Hematopoietic multipotent progenitor cell treated with erythropoietin and hydrocortisone succinate and interleukin-3 and kit ligand, for 8 days (in vitro differentiated cells): ENCODE data around the gene TTLL8.

Source experiments
- DNase-seq: peaks from one replicate; pipeline ENCODE4 v3.0.0-alpha.2; 2015

The TTLL8 gene

GRCh38 chr22:49979587-49980264 lies 78.4 kb downstream of the TTLL8 start:
- DNase-seq: peak; percentile 77

- no peak for DNase-seq
Measured at GRCh38 chr22:49977578-49977977, 80.5 kb downstream of the TTLL8 start.

GRCh38 chr22:49976439-49977175 lies 81.5 kb downstream of the TTLL8 start:
- DNase-seq: no peak

- no peak for DNase-seq
Measured at GRCh38 chr22:49975543-49976389, 82.3 kb downstream of the TTLL8 start.

- DNase-seq: peak; percentile 16
Measured at GRCh38 chr22:49973018-49973961, 84.8 kb downstream of the TTLL8 start.

GRCh38 chr22:49972163-49973017 lies 85.7 kb downstream of the TTLL8 start:
- DNase-seq: no peak

- DNase-seq: peak; percentile 34
Measured at GRCh38 chr22:49971232-49972162, 86.6 kb downstream of the TTLL8 start.

- DNase-seq: peak; percentile 98
Measured at GRCh38 chr22:49970528-49971231, 87.4 kb downstream of the TTLL8 start.

- no peak for DNase-seq
Measured at GRCh38 chr22:49969751-49970527, 88.2 kb downstream of the TTLL8 start.

- no peak for DNase-seq
Measured at GRCh38 chr22:49968831-49969661, 89.1 kb downstream of the TTLL8 start.
